Panc1 (cell line): Measurements from ENCODE around the gene SAPCD1. TPM values are rescaled to one million over a fixed set of nuclear protein-coding genes. Genes with fewer than 3 reads are reported as not detected.

Experiments used
- ATAC-seq: fragments of 200-7000 bp; cut with Tn5 transposase; 2 replicates; pipeline ENCODE4 v1.9.1; 2020; ENCODE audit warnings: mild to moderate bottlenecking, moderate library complexity
- BruUV-seq: library from RNA; stranded (reverse); fragments of 400-500 nt; replicated peaks from 2 replicates; lab custom pipeline; 2021; lab: Mats Ljungman, UMichigan
- CTCF ChIA-PET: fragments of 300-600 bp; sonication (Branson Sonifier 250); formaldehyde crosslinking; loops from one replicate; lab custom pipeline; 2022; ENCODE audit warnings: antibody characterized with exemption; lab: Charles Lee
- POLR2A ChIA-PET: fragments of 300-600 bp; sonication (Branson Sonifier 250); formaldehyde crosslinking; loops from one replicate; lab custom pipeline; 2022; ENCODE audit warnings: antibody characterized with exemption; lab: Charles Lee
- DNase-seq: peaks from one replicate; pipeline ENCODE4 v3.0.0-alpha.2; 2010; ENCODE audit warnings: low read depth, low spot score
- H3K27ac ChIP-seq: 2 replicates; pipeline ENCODE4 v1.5.1; 2011; ENCODE audit warnings: mild to moderate bottlenecking, low read length, inconsistent platforms
- H3K27me3 ChIP-seq: fragments of 200-500 bp; sonication (Bioruptor generic); 2 replicates; pipeline ENCODE4 v1.6.0; 2014; ENCODE audit warnings: low read length, inconsistent platforms; ENCODE audit not compliant: control insufficient read depth, insufficient read depth
- H3K36me3 ChIP-seq: fragments of 200-500 bp; sonication (Bioruptor generic); 2 replicates; pipeline ENCODE4 v1.5.1; 2014; ENCODE audit warnings: inconsistent platforms, mild to moderate bottlenecking, low read length, moderate library complexity; ENCODE audit not compliant: control insufficient read depth, insufficient read depth
- H3K4me1 ChIP-seq: 2 replicates; pipeline ENCODE4 v1.5.1; 2011; ENCODE audit warnings: inconsistent platforms, mild to moderate bottlenecking, low read length, moderate library complexity; ENCODE audit not compliant: control insufficient read depth, insufficient read depth
- H3K4me3 ChIP-seq, 2 experiments: 2 replicates each; pipeline ENCODE4 v1.5.1; 2011 to 2012; ENCODE audit warnings: low read depth in 2 of 2, low read length in 2 of 2, mild to moderate bottlenecking in 2 of 2, inconsistent platforms in 1 of 2, moderate library complexity in 1 of 2
- H3K9me3 ChIP-seq: fragments of 200-500 bp; sonication (Bioruptor generic); 2 replicates; pipeline ENCODE4 v1.5.1; 2014; ENCODE audit warnings: low read depth, mild to moderate bottlenecking, inconsistent platforms, low read length, moderate library complexity; ENCODE audit not compliant: control insufficient read depth, insufficient read depth
- POLR2AphosphoS5 ChIP-seq: IDR thresholded peaks from 2 replicates; pipeline ENCODE4 v1.6.1; 2012; ENCODE audit warnings: mild to moderate bottlenecking, low read depth, low read length, moderate library complexity
- SIN3A ChIP-seq: IDR thresholded peaks from 2 replicates; pipeline ENCODE4 v1.6.1; 2012; ENCODE audit warnings: low read depth, mild to moderate bottlenecking, low read length, moderate library complexity, borderline replicate concordance; ENCODE audit not compliant: insufficient read depth
- TCF7L2 ChIP-seq: IDR thresholded peaks from 2 replicates; pipeline ENCODE4 v1.6.1; 2011; ENCODE audit warnings: mild to moderate bottlenecking, low read depth, low read length, inconsistent platforms
- in situ Hi-C: cut with HindIII; loops from 2 replicates; pipeline ENCODE4 v1.10.0; 2016; ENCODE audit warnings: low sequenced_read_pairs, low pct_unique_long_range_greater_than_20kb
- intact Hi-C: fragments of 100-400 bp; cut with micrococcal nuclease; formaldehyde crosslinking; loops from one replicate; pipeline ENCODE4 v1.10.0; 2022; ENCODE audit not compliant: unreplicated experiment
- total RNA-seq: library from RNA; stranded (reverse); gene quantifications from one replicate; pipeline ENCODE4 v1.2.1, GENCODE V29; 2021; ENCODE audit not compliant: unreplicated experiment
- TF ChIP-seq, protein P1 (sequence below), 2 experiments: IDR thresholded peaks; 2 replicates each; pipeline ENCODE4 v1.6.1; 2011 to 2012; ENCODE audit warnings: low read depth in 2 of 2, control low read depth in 1 of 2, low read length in 1 of 2, mild to moderate bottlenecking in 1 of 2, moderate library complexity in 1 of 2; ENCODE audit not compliant: insufficient read depth in 1 of 2
- TF ChIP-seq, protein P2 (sequence below): fragments of 450-650 bp; IDR thresholded peaks from 2 replicates; pipeline ENCODE4 v1.5.1; 2017; ENCODE audit warnings: mild to moderate bottlenecking

Gene SAPCD1
- total RNA-seq, 1 experiment from 2014 or later, result 6.3 TPM

DNA sequence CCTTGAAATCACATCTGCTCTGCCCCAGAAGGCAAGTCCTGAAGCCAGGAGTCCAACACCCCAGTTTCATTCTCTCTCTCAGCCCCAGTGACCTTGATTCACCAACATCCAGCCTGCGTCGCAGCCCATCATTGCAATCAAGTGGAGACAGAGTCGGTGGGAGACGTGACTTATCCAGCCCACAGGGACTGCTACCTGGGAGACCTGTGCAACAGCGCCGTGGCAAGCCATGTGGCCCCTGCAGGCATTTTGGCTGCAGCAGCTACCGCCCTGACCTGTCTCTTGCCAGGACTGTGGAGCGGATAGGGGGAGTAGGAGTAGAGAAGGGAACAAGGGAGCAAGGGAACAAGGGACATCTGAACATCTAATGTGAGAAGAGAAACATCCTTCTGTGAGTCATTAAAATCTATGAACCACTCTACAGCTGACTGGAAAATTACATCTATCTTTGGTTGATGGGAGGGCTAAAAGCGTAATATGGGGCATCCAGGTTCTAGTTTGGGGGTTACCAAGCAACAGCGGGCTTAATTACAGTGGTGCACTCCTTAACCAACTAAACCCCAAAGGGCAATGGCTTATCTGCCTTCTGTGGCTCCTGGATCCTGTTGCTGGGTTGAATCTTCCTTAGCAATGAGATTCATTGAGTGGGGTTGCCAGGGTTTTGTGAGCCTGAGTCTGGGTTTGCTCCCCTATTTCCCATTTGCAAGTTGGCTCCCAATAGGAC, 44.8 kb upstream of the SAPCD1 start:
- DNase-seq, result no peak
- H3K9me3 ChIP-seq, result no peaks in the 10 kb centered on the region
- intact Hi-C loops (no loop called here), in situ Hi-C loops (no loop called here)
- H3K4me1 ChIP-seq, result no peaks in the 10 kb centered on the region
- no peaks in the 10 kb centered on the region for H3K27me3 ChIP-seq
- no peak for TF ChIP-seq SIN3A
- no peak for TF ChIP-seq POLR2AphosphoS5
- TF ChIP-seq, protein P1, sequence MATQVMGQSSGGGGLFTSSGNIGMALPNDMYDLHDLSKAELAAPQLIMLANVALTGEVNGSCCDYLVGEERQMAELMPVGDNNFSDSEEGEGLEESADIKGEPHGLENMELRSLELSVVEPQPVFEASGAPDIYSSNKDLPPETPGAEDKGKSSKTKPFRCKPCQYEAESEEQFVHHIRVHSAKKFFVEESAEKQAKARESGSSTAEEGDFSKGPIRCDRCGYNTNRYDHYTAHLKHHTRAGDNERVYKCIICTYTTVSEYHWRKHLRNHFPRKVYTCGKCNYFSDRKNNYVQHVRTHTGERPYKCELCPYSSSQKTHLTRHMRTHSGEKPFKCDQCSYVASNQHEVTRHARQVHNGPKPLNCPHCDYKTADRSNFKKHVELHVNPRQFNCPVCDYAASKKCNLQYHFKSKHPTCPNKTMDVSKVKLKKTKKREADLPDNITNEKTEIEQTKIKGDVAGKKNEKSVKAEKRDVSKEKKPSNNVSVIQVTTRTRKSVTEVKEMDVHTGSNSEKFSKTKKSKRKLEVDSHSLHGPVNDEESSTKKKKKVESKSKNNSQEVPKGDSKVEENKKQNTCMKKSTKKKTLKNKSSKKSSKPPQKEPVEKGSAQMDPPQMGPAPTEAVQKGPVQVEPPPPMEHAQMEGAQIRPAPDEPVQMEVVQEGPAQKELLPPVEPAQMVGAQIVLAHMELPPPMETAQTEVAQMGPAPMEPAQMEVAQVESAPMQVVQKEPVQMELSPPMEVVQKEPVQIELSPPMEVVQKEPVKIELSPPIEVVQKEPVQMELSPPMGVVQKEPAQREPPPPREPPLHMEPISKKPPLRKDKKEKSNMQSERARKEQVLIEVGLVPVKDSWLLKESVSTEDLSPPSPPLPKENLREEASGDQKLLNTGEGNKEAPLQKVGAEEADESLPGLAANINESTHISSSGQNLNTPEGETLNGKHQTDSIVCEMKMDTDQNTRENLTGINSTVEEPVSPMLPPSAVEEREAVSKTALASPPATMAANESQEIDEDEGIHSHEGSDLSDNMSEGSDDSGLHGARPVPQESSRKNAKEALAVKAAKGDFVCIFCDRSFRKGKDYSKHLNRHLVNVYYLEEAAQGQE (IDR thresholded peaks at IDR 0.05; ENCODE audit: insufficient read depth in 1 of 2, low read depth in 2 of 2, low read length in 1 of 2), result no peak
- TF ChIP-seq, protein P2, sequence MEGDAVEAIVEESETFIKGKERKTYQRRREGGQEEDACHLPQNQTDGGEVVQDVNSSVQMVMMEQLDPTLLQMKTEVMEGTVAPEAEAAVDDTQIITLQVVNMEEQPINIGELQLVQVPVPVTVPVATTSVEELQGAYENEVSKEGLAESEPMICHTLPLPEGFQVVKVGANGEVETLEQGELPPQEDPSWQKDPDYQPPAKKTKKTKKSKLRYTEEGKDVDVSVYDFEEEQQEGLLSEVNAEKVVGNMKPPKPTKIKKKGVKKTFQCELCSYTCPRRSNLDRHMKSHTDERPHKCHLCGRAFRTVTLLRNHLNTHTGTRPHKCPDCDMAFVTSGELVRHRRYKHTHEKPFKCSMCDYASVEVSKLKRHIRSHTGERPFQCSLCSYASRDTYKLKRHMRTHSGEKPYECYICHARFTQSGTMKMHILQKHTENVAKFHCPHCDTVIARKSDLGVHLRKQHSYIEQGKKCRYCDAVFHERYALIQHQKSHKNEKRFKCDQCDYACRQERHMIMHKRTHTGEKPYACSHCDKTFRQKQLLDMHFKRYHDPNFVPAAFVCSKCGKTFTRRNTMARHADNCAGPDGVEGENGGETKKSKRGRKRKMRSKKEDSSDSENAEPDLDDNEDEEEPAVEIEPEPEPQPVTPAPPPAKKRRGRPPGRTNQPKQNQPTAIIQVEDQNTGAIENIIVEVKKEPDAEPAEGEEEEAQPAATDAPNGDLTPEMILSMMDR, result no peak
- no peak for TF ChIP-seq TCF7L2
- H3K4me3 ChIP-seq, result no peak overlapping the region
- H3K27ac ChIP-seq, result no peak overlapping the region
- POLR2A ChIA-PET, result no interaction called here
- no peak for ATAC-seq
- CTCF ChIA-PET, result no interaction called here
- H3K36me3 ChIP-seq, result no peaks in the 10 kb centered on the region
- no TSS peak for BruUV-seq

DNA sequence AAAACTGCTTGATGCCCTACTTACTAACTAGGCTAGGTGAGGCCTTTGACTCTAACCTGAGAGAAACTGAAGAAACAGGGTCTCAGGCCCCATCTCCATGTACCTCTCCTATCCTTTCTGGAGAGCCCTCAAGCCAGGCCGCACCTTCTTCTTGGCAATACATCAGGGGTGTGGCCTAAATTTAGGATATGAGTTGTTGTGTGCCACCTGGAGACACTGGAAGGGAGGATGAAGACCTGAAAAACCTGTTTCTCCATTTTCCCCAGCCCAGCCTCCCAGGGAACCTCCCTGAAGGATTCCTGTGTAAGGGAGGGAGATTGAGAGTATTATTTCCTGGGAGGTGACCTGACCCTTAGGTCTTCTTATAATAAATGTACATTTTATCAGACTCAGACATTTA, 44.2 kb upstream of the SAPCD1 start:
- H3K27ac ChIP-seq, result no peak overlapping the region
- DNase-seq (no peak), ATAC-seq (no peak)
- no peaks in the 10 kb centered on the region for H3K27me3 ChIP-seq
- BruUV-seq, result no TSS peak
- ChIA-PET POLR2A (no interaction called here), CTCF (no interaction called here)
- in situ Hi-C loops, result no loop called here
- intact Hi-C loops, result no loop called here
- no peak overlapping the region for H3K4me3 ChIP-seq
- TF ChIP-seq, protein P2, result no peak
- TF ChIP-seq TCF7L2 (no peak), SIN3A (no peak), POLR2AphosphoS5 (no peak)
- TF ChIP-seq, protein P1 (IDR thresholded peaks at IDR 0.05; ENCODE audit: insufficient read depth in 1 of 2, low read depth in 2 of 2, low read length in 1 of 2), result no peak
- H3K36me3 ChIP-seq, result no peaks in the 10 kb centered on the region
- no peaks in the 10 kb centered on the region for H3K9me3 ChIP-seq
- H3K4me1 ChIP-seq, result no peaks in the 10 kb centered on the region
